ENCODE measurements around the gene TENM3.
"Not testable (repeated sequence)": the region's sequence is repeated elsewhere in the genome, so short reads cannot be mapped to it uniquely, and the experiment has no call there.

Gene TENM3

GRCh38 chr4:182337366-182337765 lies 94.2 kb downstream of the TENM3 start:
- no peak for DNase-seq (ENCODE audit: low read depth in 2 of 2)

GRCh38 chr4:182338063-182338462 lies 94.9 kb downstream of the TENM3 start:
- DNase-seq (ENCODE audit: low read depth in 2 of 2) = no peak

- DNase-seq (ENCODE audit: low read depth in 2 of 2) = no peak
These were observed 95.5 kb downstream of the TENM3 start for GRCh38 chr4:182338746-182339145.

GRCh38 chr4:182339221-182339641 lies 96.0 kb downstream of the TENM3 start:
- DNase-seq (ENCODE audit: low read depth in 2 of 2) = no peak

- DNase-seq (ENCODE audit: low read depth in 2 of 2) = no peak
These were observed 100.3 kb downstream of the TENM3 start for GRCh38 chr4:182343453-182343852.

GRCh38 chr4:182344968-182345367 lies 101.8 kb downstream of the TENM3 start:
- no peak for DNase-seq (ENCODE audit: low read depth in 2 of 2)

GRCh38 chr4:182346250-182346649 lies 103.0 kb downstream of the TENM3 start:
- no peak for DNase-seq (ENCODE audit: low read depth in 2 of 2)

- no peak for DNase-seq (ENCODE audit: low read depth in 2 of 2)
These were observed 103.6 kb downstream of the TENM3 start for GRCh38 chr4:182346675-182347375.

GRCh38 chr4:182348779-182349326 lies 105.7 kb downstream of the TENM3 start:
- no peak for DNase-seq (ENCODE audit: low read depth in 2 of 2)

GRCh38 chr4:182350041-182350440 lies 106.8 kb downstream of the TENM3 start:
- no peak for DNase-seq (ENCODE audit: low read depth in 2 of 2)

- no peak for DNase-seq (ENCODE audit: low read depth in 2 of 2)
These were observed 108.3 kb downstream of the TENM3 start for GRCh38 chr4:182351485-182351884.

- DNase-seq (ENCODE audit: low read depth in 2 of 2) = no peak
These were observed 110.9 kb downstream of the TENM3 start for GRCh38 chr4:182354106-182354505.

GRCh38 chr4:182354867-182355266 lies 111.7 kb downstream of the TENM3 start:
- DNase-seq (ENCODE audit: low read depth in 2 of 2) = no peak

- no peak for DNase-seq (ENCODE audit: low read depth in 2 of 2)
These were observed 124.0 kb downstream of the TENM3 start for GRCh38 chr4:182367153-182367552.

GRCh38 chr4:182369211-182369610 lies 126.0 kb downstream of the TENM3 start:
- DNase-seq (ENCODE audit: low read depth in 2 of 2) = no peak

GRCh38 chr4:182370491-182370890 lies 127.3 kb downstream of the TENM3 start:
- DNase-seq (ENCODE audit: low read depth in 2 of 2) = no peak

GRCh38 chr4:182380771-182381181 lies 137.6 kb downstream of the TENM3 start:
- no peak for DNase-seq (ENCODE audit: low read depth in 2 of 2)

- DNase-seq (ENCODE audit: low read depth in 2 of 2) = no peak
These were observed 139.7 kb downstream of the TENM3 start for GRCh38 chr4:182382941-182383340.

GRCh38 chr4:182384631-182385091 lies 141.5 kb downstream of the TENM3 start:
- no peak for DNase-seq (ENCODE audit: low read depth in 2 of 2)

- no peak for DNase-seq (ENCODE audit: low read depth in 2 of 2)
These were observed 142.7 kb downstream of the TENM3 start for GRCh38 chr4:182385897-182386296.

GRCh38 chr4:182386576-182386975 lies 143.4 kb downstream of the TENM3 start:
- not testable (repeated sequence) for DNase-seq (ENCODE audit: low read depth in 2 of 2)

GRCh38 chr4:182391111-182391684 lies 148.0 kb downstream of the TENM3 start:
- DNase-seq (ENCODE audit: low read depth in 2 of 2) = no peak

- DNase-seq (ENCODE audit: low read depth in 2 of 2) = no peak
These were observed 151.0 kb downstream of the TENM3 start for GRCh38 chr4:182394181-182394580.

Measured in stimulated activated CD8-positive, alpha-beta memory T cell treated with anti-CD3 and anti-CD28 coated beads, Interleukin-7, amount 100 ng/mL, for 1 hour (primary cell).